Loucy (cell line): ENCODE measurements around the gene AUNIP.

Experiments used
- H2AFZ ChIP-seq: fragments of 200-600 bp; sonication (generic); 2 replicates; pipeline ENCODE4 v1.6.0; 2016; ENCODE audit warnings: antibody characterized with exemption, mild to moderate bottlenecking, low read length, moderate library complexity
- H3F3A ChIP-seq: fragments of 200-600 bp; 2 replicates; pipeline ENCODE4 v1.6.0; 2016; ENCODE audit warnings: antibody characterized with exemption, low read depth, mild to moderate bottlenecking
- H3K27me3 ChIP-seq: fragments of 200-600 bp; sonication (generic); 2 replicates; pipeline ENCODE4 v1.6.1; 2014; ENCODE audit warnings: low read length, mild to moderate bottlenecking; ENCODE audit not compliant: insufficient read depth, poor library complexity, severe bottlenecking
- H3K36me3 ChIP-seq: fragments of 200-600 bp; sonication (generic); 2 replicates; pipeline ENCODE4 v1.6.1; 2016; ENCODE audit warnings: low read length; ENCODE audit not compliant: insufficient read depth
- H3K4me1 ChIP-seq: fragments of 200-600 bp; sonication (generic); 2 replicates; pipeline ENCODE4 v1.5.1; 2014; ENCODE audit warnings: low read length, mild to moderate bottlenecking; ENCODE audit not compliant: insufficient read depth, poor library complexity, severe bottlenecking
- H3K4me2 ChIP-seq: fragments of 200-600 bp; sonication (generic); 2 replicates; pipeline ENCODE4 v1.6.0; 2014; ENCODE audit warnings: antibody characterized with exemption, low read length, low read depth, mild to moderate bottlenecking; ENCODE audit not compliant: poor library complexity, severe bottlenecking
- H3K4me3 ChIP-seq: fragments of 200-600 bp; sonication (generic); 2 replicates; pipeline ENCODE4 v1.5.1; 2014; ENCODE audit warnings: low read length, mild to moderate bottlenecking, mixed read lengths; ENCODE audit not compliant: poor library complexity, severe bottlenecking
- H3K79me2 ChIP-seq: fragments of 200-600 bp; sonication (generic); 2 replicates; pipeline ENCODE4 v1.6.1; 2014; ENCODE audit warnings: low read length; ENCODE audit not compliant: insufficient read depth
- H3K9ac ChIP-seq: fragments of 200-600 bp; sonication (generic); 2 replicates; pipeline ENCODE4 v1.6.0; 2014; ENCODE audit warnings: mild to moderate bottlenecking, low read depth, low read length, moderate library complexity; ENCODE audit not compliant: poor library complexity, severe bottlenecking
- H3K9me2 ChIP-seq: fragments of 200-600 bp; sonication (generic); replicated peaks from 2 replicates; pipeline ENCODE4 v1.6.1; 2016; ENCODE audit warnings: low read depth, low read length, mixed read lengths
- H3K9me3 ChIP-seq: fragments of 200-600 bp; sonication (generic); 2 replicates; pipeline ENCODE4 v1.6.1; 2014; ENCODE audit warnings: mild to moderate bottlenecking, antibody characterized with exemption, low read length, low read depth; ENCODE audit not compliant: insufficient read depth
- H4K20me1 ChIP-seq: fragments of 200-600 bp; sonication (generic); 2 replicates; pipeline ENCODE4 v1.6.0; 2014; ENCODE audit warnings: antibody characterized with exemption, low read length, mild to moderate bottlenecking; ENCODE audit not compliant: insufficient read depth, poor library complexity, severe bottlenecking
- EZH2phosphoT487 ChIP-seq: fragments of 200-600 bp; IDR thresholded peaks from 2 replicates; pipeline ENCODE4 v1.6.1; 2018; ENCODE audit warnings: antibody characterized with exemption, mild to moderate bottlenecking, moderate library complexity, borderline replicate concordance
- TF ChIP-seq, protein P1 (sequence below): fragments of 200-600 bp; sonication (generic); conservative IDR thresholded peaks from 2 replicates; pipeline ENCODE4 v1.5.1; 2014; ENCODE audit warnings: mild to moderate bottlenecking, antibody characterized with exemption, low read length

The AUNIP gene

DNA sequence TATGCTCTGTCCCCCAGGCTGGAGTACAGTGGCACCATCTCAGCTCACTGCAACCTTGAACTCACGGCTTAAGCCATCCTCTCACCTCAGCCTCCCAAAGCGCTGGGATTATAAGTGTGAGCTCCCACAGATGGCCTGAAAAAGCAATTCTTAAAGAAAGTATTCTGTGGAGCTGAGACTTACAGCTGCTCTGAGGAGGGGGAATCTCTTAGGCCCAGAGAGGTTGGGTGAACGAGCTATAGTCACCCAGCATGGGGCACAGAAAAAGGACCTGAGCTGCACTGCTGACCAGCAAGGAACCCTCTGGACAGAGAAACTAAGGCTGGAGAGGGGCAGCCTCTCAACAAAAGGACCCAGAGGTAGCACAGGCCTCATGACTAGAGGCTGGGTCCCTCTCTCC, 15.0 kb upstream of the AUNIP start:
- no peak overlapping the region for H3K4me3 ChIP-seq
- no peak for TF ChIP-seq EZH2phosphoT487
- TF ChIP-seq, protein P1, sequence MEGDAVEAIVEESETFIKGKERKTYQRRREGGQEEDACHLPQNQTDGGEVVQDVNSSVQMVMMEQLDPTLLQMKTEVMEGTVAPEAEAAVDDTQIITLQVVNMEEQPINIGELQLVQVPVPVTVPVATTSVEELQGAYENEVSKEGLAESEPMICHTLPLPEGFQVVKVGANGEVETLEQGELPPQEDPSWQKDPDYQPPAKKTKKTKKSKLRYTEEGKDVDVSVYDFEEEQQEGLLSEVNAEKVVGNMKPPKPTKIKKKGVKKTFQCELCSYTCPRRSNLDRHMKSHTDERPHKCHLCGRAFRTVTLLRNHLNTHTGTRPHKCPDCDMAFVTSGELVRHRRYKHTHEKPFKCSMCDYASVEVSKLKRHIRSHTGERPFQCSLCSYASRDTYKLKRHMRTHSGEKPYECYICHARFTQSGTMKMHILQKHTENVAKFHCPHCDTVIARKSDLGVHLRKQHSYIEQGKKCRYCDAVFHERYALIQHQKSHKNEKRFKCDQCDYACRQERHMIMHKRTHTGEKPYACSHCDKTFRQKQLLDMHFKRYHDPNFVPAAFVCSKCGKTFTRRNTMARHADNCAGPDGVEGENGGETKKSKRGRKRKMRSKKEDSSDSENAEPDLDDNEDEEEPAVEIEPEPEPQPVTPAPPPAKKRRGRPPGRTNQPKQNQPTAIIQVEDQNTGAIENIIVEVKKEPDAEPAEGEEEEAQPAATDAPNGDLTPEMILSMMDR, result no peak

DNA sequence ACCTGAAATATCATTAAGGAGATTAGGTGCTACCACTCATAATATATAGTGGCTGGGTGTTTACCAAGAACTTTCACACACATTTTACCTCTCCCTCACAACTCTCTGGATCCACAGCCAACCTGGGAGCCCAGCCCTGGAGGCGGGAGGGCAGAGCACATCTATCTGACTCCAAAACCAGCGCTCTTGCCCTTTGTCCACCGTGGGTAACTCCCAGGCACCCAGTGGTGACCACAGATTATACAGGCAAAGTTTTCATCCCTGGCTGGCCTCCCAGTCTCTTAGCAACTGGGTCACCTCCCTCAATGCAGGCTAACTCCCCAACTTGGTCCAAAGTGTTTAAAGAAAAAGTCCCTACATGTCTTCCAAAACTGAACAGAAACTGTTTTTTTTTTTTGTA, 13.9 kb upstream of the AUNIP start:
- Histone ChIP-seq H3K4me3 (no peak overlapping the region), H3K79me2 (no peaks in the 10 kb centered on the region), H3K4me2 (no peak overlapping the region), H3K36me3 (no peaks in the 10 kb centered on the region), H2AFZ (no peak overlapping the region), H3K9ac (no peak overlapping the region), H3K9me2 (no peaks in the 10 kb centered on the region), H4K20me1 (no peaks in the 10 kb centered on the region), H3F3A (no peaks in the 10 kb centered on the region), H3K9me3 (no peaks in the 10 kb centered on the region), H3K4me1 (peaks cover 13% of the 10 kb centered on the region), H3K27me3 (no peaks in the 10 kb centered on the region)
- no peak for TF ChIP-seq EZH2phosphoT487
- TF ChIP-seq, protein P1, result no peak

More for the DNA sequence above, 15.0 kb upstream of the AUNIP start:
- Histone ChIP-seq H3K9me2 (no peaks in the 10 kb centered on the region), H3K79me2 (no peaks in the 10 kb centered on the region), H3K9me3 (no peaks in the 10 kb centered on the region), H3F3A (no peaks in the 10 kb centered on the region), H3K27me3 (no peaks in the 10 kb centered on the region), H3K4me1 (peaks cover 13% of the 10 kb centered on the region), H3K9ac (no peak overlapping the region), H2AFZ (no peak overlapping the region), H3K4me2 (no peak overlapping the region), H3K36me3 (no peaks in the 10 kb centered on the region), H4K20me1 (no peaks in the 10 kb centered on the region)

DNA sequence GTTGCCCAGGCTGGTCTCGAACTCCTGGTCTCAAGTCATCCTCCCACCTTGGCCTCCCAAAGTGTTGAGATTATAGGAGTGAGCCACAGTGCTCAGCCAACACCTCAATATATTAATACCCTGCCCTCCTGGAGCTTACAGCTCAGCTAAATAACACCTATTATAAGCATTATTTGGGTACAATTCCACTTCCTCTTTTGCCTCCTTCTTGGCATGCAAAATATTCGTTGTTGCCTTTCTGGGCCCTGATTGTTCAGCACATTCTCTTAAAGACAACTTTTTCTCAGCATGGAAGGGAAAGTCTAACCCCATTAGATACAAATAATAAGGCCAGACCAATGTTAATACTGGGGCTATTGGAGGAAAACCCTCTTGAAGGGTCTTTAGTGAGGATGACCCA, 13.5 kb upstream of the AUNIP start:
- Histone ChIP-seq H3K9ac (no peak overlapping the region), H3F3A (no peaks in the 10 kb centered on the region), H3K4me1 (peaks cover 13% of the 10 kb centered on the region), H3K4me2 (no peak overlapping the region), H3K79me2 (no peaks in the 10 kb centered on the region), H3K9me3 (no peaks in the 10 kb centered on the region), H3K27me3 (no peaks in the 10 kb centered on the region), H4K20me1 (no peaks in the 10 kb centered on the region), H3K4me3 (no peak overlapping the region), H3K36me3 (no peaks in the 10 kb centered on the region), H3K9me2 (no peaks in the 10 kb centered on the region), H2AFZ (no peak overlapping the region)
- TF ChIP-seq, protein P1, result no peak
- no peak for TF ChIP-seq EZH2phosphoT487
